ENCODE measurements around the gene RNF180. TPM values are rescaled to one million over a fixed set of nuclear protein-coding genes. Genes with fewer than 3 reads are reported as not detected.
"Not testable (repeated sequence)": the region's sequence is repeated elsewhere in the genome, so short reads cannot be mapped to it uniquely, and the experiment has no call there.

RNF180 gene
- total RNA-seq, 4 donors from 2014 or later, result 1.9 to 8.0 (median 3.2) TPM

GRCh38 chr5:64285188-64286130 lies 119.8 kb downstream of the RNF180 start:
- H3K36me3 ChIP-seq, result no peaks in the 10 kb centered on the region
- no peak overlapping the region for H3K4me3 ChIP-seq
- 83 to 84% methylated on average over 1 to 6 of the region's 8 CpGs for WGBS, 2 donors (ENCODE audit: low coverage in 1 of 2)
- H3K27ac ChIP-seq, result no peak overlapping the region
- TF ChIP-seq EP300 (IDR thresholded peaks at IDR 0.05; ENCODE audit: low read depth) (no peak), POLR2AphosphoS5 (IDR thresholded peaks at IDR 0.05) (no peak), POLR2A (IDR thresholded peaks at IDR 0.05) (no peak), CTCF (IDR thresholded peaks at IDR 0.05) (no peak)
- no peaks in the 10 kb centered on the region for H3K4me1 ChIP-seq
- intact Hi-C loops (cut with DNase I; ENCODE audit: low total_unique reads) (no loop called here), in situ Hi-C loops (cut with MboI; ENCODE audit: low pct_ligation_motif_present in 1 of 4, low pct_unique_long_range_greater_than_20kb in 1 of 4, low sequenced_read_pairs in 3 of 4) (no loop called here)
- no peak for DNase-seq
- H3K27me3 ChIP-seq, result no peaks in the 10 kb centered on the region
- peaks cover 8% of the 10 kb centered on the region in 2 donors for H3K9me3 ChIP-seq

DNA sequence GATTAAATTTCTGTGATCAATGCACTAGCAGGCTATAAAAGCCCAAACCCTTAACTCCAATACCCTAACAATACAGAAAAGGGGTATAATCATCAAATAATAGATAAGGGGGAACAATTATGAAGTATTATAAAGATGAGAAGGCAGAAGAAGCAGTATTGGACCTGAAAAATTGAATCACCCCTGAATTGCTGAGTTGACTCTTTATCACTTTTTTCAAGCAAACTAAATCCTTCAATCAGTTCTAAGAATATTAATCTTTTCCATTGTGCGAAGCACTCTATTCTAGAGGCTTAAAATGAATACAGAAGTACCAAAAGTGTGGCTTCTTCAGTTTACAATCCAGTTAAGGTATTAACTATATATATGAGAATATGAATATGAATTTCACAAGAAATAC lies 120.7 kb downstream of the RNF180 start:
- in situ Hi-C loops (cut with MboI; ENCODE audit: low pct_ligation_motif_present in 1 of 4, low pct_unique_long_range_greater_than_20kb in 1 of 4, low sequenced_read_pairs in 3 of 4), result no loop called here
- no peaks in the 10 kb centered on the region for H3K4me1 ChIP-seq
- no peak for DNase-seq
- peaks cover 5 to 8% of the 10 kb centered on the region in 2 donors for H3K9me3 ChIP-seq
- H3K27me3 ChIP-seq, result no peaks in the 10 kb centered on the region
- no peak overlapping the region for H3K4me3 ChIP-seq
- WGBS, 2 donors (ENCODE audit: low coverage in 1 of 2), result 43 to 84% methylated on average over 1 of the region's 1 CpG
- TF ChIP-seq EP300 (IDR thresholded peaks at IDR 0.05; ENCODE audit: low read depth) (no peak), CTCF (IDR thresholded peaks at IDR 0.05) (no peak), POLR2AphosphoS5 (IDR thresholded peaks at IDR 0.05) (no peak), POLR2A (IDR thresholded peaks at IDR 0.05) (no peak)
- intact Hi-C loops (cut with DNase I; ENCODE audit: low total_unique reads), result no loop called here
- H3K36me3 ChIP-seq, result no peaks in the 10 kb centered on the region
- no peak overlapping the region for H3K27ac ChIP-seq

GRCh38 chr5:64288496-64288895 lies 122.9 kb downstream of the RNF180 start:
- intact Hi-C loops (cut with DNase I; ENCODE audit: low total_unique reads); H3K4me1 ChIP-seq; H3K27ac ChIP-seq; H3K9me3 ChIP-seq; H3K36me3 ChIP-seq; H3K27me3 ChIP-seq; H3K4me3 ChIP-seq; DNase-seq; in situ Hi-C loops (cut with MboI; ENCODE audit: low pct_ligation_motif_present in 1 of 4, low pct_unique_long_range_greater_than_20kb in 1 of 4, low sequenced_read_pairs in 3 of 4): not testable (repeated sequence)
- WGBS, 2 donors (ENCODE audit: low coverage in 1 of 2), result 83 to 89% methylated on average over 2 of the region's 2 CpGs

GRCh38 chr5:64292611-64293215 lies 127.1 kb downstream of the RNF180 start:
- 70% methylated on average over 3 of the region's 3 CpGs; no CpG with 5 or more reads in 1 of the 2 donors for WGBS, 2 donors (ENCODE audit: low coverage in 1 of 2)

More at GRCh38 chr5:64292611-64293215, 127.1 kb downstream of the RNF180 start:
- Histone ChIP-seq H3K4me3 (no peak overlapping the region), H3K36me3 (no peaks in the 10 kb centered on the region), H3K27me3 (no peaks in the 10 kb centered on the region), H3K4me1 (no peaks in the 10 kb centered on the region), H3K9me3 (no peaks in the 10 kb centered on the region), H3K27ac (no peak overlapping the region)
- in situ Hi-C loops (cut with MboI; ENCODE audit: low pct_ligation_motif_present in 1 of 4, low pct_unique_long_range_greater_than_20kb in 1 of 4, low sequenced_read_pairs in 3 of 4), result no loop called here
- TF ChIP-seq POLR2A (IDR thresholded peaks at IDR 0.05) (no peak), POLR2AphosphoS5 (IDR thresholded peaks at IDR 0.05) (no peak), CTCF (IDR thresholded peaks at IDR 0.05) (no peak), EP300 (IDR thresholded peaks at IDR 0.05; ENCODE audit: low read depth) (no peak)
- intact Hi-C loops (cut with DNase I; ENCODE audit: low total_unique reads), result no loop called here
- no peak for DNase-seq
